Trophoblast cell (in vitro differentiated cells and primary cell): ENCODE measurements around the gene SYF2.

Source experiments
- DNase-seq, 2 donors: peaks; one replicate each; pipeline ENCODE4 v3.0.0-alpha.2; 2016
- H2AFZ ChIP-seq: 2 replicates; pipeline ENCODE4 v1.6.1; 2013; ENCODE audit warnings: low read length, moderate library complexity, mild to moderate bottlenecking; ENCODE audit not compliant: insufficient read depth, poor library complexity
- H2AK5ac ChIP-seq: 2 replicates; pipeline ENCODE4 v1.6.1; 2013; ENCODE audit warnings: mild to moderate bottlenecking, low read length
- H2BK120ac ChIP-seq: 2 replicates; pipeline ENCODE4 v1.6.1; 2013; ENCODE audit warnings: low read length, mild to moderate bottlenecking, moderate library complexity; ENCODE audit not compliant: insufficient read depth, poor library complexity
- H2BK12ac ChIP-seq: 2 replicates; pipeline ENCODE4 v1.6.1; 2013; ENCODE audit warnings: mild to moderate bottlenecking, low read length, moderate library complexity
- H2BK5ac ChIP-seq: 2 replicates; pipeline ENCODE4 v1.6.1; 2013; ENCODE audit warnings: low read length, low read depth, moderate library complexity, mild to moderate bottlenecking; ENCODE audit not compliant: poor library complexity
- H3K14ac ChIP-seq: 2 replicates; pipeline ENCODE4 v1.6.1; 2013; ENCODE audit warnings: mild to moderate bottlenecking, low read length
- H3K18ac ChIP-seq: 2 replicates; pipeline ENCODE4 v1.6.1; 2013; ENCODE audit warnings: mild to moderate bottlenecking, low read length
- H3K23ac ChIP-seq: 2 replicates; pipeline ENCODE4 v1.6.1; 2013; ENCODE audit warnings: low read length
- H3K27ac ChIP-seq: 2 replicates; pipeline ENCODE4 v1.5.1; 2013; ENCODE audit warnings: low read depth, mild to moderate bottlenecking, inconsistent platforms, low read length, moderate library complexity
- H3K27me3 ChIP-seq: 2 replicates; pipeline ENCODE4 v1.6.1; 2013; ENCODE audit warnings: inconsistent platforms, mild to moderate bottlenecking, low read length, moderate library complexity; ENCODE audit not compliant: insufficient read depth
- H3K36me3 ChIP-seq, 2 experiments: 1 replicate in 1 of 2; 2 replicates in 1 of 2; pipeline ENCODE4 v1.6.1; 2013; ENCODE audit warnings: low read length in 2 of 2, mild to moderate bottlenecking in 2 of 2, moderate library complexity in 1 of 2; ENCODE audit not compliant: insufficient read depth in 2 of 2, control insufficient read depth in 1 of 2
- H3K4ac ChIP-seq: 2 replicates; pipeline ENCODE4 v1.6.1; 2013; ENCODE audit warnings: low read depth, mild to moderate bottlenecking, low read length, moderate library complexity
- H3K4me1 ChIP-seq, 2 experiments: 1 replicate in 1 of 2; 2 replicates in 1 of 2; pipeline ENCODE4 v1.6.1; 2013; ENCODE audit warnings: low read length in 2 of 2, mild to moderate bottlenecking in 2 of 2, moderate library complexity in 1 of 2; ENCODE audit not compliant: insufficient read depth in 2 of 2, control insufficient read depth in 1 of 2
- H3K4me2 ChIP-seq: 2 replicates; pipeline ENCODE4 v1.6.1; 2013; ENCODE audit warnings: inconsistent platforms, mild to moderate bottlenecking, low read length, moderate library complexity
- H3K4me3 ChIP-seq: 2 replicates; pipeline ENCODE4 v1.5.1; 2013; ENCODE audit warnings: mild to moderate bottlenecking, low read depth, low read length, inconsistent platforms
- H3K79me1 ChIP-seq: one replicate; pipeline ENCODE4 v1.6.1; 2013; ENCODE audit warnings: low read length
- H3K79me2 ChIP-seq: 2 replicates; pipeline ENCODE4 v1.6.1; 2013; ENCODE audit warnings: low read length, mild to moderate bottlenecking; ENCODE audit not compliant: control insufficient read depth, insufficient read depth, poor library complexity
- H3K9ac ChIP-seq: 2 replicates; pipeline ENCODE4 v1.6.1; 2013; ENCODE audit warnings: mild to moderate bottlenecking, low read length
- H3K9me3 ChIP-seq: 2 replicates; pipeline ENCODE4 v1.6.1; 2013; ENCODE audit warnings: low read depth, mild to moderate bottlenecking, control low read depth, inconsistent platforms, low read length; ENCODE audit not compliant: insufficient read depth
- H4K12ac ChIP-seq: 2 replicates; pipeline ENCODE4 v1.6.1; 2013; ENCODE audit warnings: low read depth, mild to moderate bottlenecking, low read length, moderate library complexity
- H4K8ac ChIP-seq: 2 replicates; pipeline ENCODE4 v1.6.1; 2013; ENCODE audit warnings: low read depth, mild to moderate bottlenecking, low read length, moderate library complexity
- H4K91ac ChIP-seq: one replicate; pipeline ENCODE4 v1.6.1; 2013; ENCODE audit warnings: low read depth, mild to moderate bottlenecking, low read length, moderate library complexity
- WGBS: extraction: QIAGEN DNeasy Blood & Tissue Kit; methylation state at CpG from one replicate; pipeline ENCODE4 v1.1.7; 2013; ENCODE audit warnings: missing lambda C conversion rate; ENCODE audit not compliant: insufficient read length, insufficient coverage; ENCODE audit errors: extremely low coverage; 5-methylcytosine and 5-hydroxymethylcytosine counted together

The SYF2 gene

DNA sequence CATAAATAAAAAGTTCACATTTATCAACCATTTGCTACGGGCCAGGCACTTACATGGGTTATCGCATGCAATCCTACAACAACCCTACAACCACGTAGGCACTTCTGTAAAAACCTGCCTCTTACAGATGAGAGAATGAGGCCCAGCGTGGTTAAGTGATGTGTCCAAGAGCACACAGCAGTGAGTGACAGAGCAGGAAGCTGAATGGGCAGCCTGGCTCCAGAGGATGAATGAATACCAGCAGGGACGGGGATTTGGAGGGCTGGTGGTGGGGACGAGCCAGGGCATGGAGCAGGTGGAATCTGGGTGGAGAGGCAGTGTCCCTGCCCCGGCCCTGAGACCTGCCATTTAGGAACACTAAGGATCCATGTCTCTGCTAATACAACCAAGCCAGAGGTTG lies 35.5 kb downstream of the SYF2 start:
- no peaks in the 10 kb centered on the region for H3K36me3 ChIP-seq
- H3K27ac ChIP-seq = no peak overlapping the region
- H2BK120ac ChIP-seq = no peak overlapping the region
- H2AK5ac ChIP-seq = no peak overlapping the region
- no peaks in the 10 kb centered on the region for H3K27me3 ChIP-seq
- H4K8ac ChIP-seq = no peak overlapping the region
- H2BK5ac ChIP-seq = no peak overlapping the region
- no peak for DNase-seq
- H3K4ac ChIP-seq = no peak overlapping the region
- H3K14ac ChIP-seq = no peak overlapping the region
- H3K4me2 ChIP-seq = no peak overlapping the region
- H3K23ac ChIP-seq = no peak overlapping the region
- no CpG with 5 or more reads among the region's 7 CpGs for WGBS
- H3K79me1 ChIP-seq = no peaks in the 10 kb centered on the region
- H4K12ac ChIP-seq = no peak overlapping the region
- H3K79me2 ChIP-seq = no peaks in the 10 kb centered on the region
- H4K91ac ChIP-seq = no peak overlapping the region
- H3K9ac ChIP-seq = no peak overlapping the region
- H2AFZ ChIP-seq = no peak overlapping the region
- no peak overlapping the region for H3K4me3 ChIP-seq
- H2BK12ac ChIP-seq = no peak overlapping the region
- no peaks in the 10 kb centered on the region for H3K4me1 ChIP-seq
- H3K9me3 ChIP-seq = peaks cover 2% of the 10 kb centered on the region
- no peak overlapping the region for H3K18ac ChIP-seq

DNA sequence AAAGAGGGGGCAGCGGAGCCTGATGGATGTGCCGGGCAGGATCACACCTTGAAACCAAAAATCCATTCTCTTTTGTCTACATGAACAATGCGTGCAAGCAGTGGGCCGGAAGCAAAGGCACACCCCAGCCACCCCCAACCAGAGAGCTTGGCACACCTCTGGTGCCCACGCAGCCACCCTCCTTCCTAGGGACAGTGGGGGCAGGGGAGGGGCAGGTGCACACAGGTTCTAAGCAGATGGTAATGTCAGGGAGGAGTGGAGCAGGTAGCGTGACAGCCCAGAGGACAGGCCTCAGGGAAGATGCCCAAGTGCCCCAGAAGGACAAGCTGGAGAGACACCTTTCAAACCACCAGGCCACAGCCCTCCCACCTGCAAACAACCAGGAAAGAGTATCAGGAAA lies 36.5 kb downstream of the SYF2 start:
- Histone ChIP-seq H2AK5ac (no peak overlapping the region), H2AFZ (no peak overlapping the region), H3K79me2 (no peaks in the 10 kb centered on the region), H3K36me3 (no peaks in the 10 kb centered on the region), H4K12ac (no peak overlapping the region), H2BK120ac (no peak overlapping the region), H4K8ac (no peak overlapping the region), H3K27ac (no peak overlapping the region), H3K4me2 (no peak overlapping the region), H3K4me1 (no peaks in the 10 kb centered on the region), H3K4ac (no peak overlapping the region), H3K9me3 (peaks cover 2% of the 10 kb centered on the region), H4K91ac (no peak overlapping the region), H2BK12ac (no peak overlapping the region), H3K79me1 (no peaks in the 10 kb centered on the region), H3K18ac (no peak overlapping the region), H3K9ac (no peak overlapping the region), H3K23ac (no peak overlapping the region), H3K14ac (no peak overlapping the region), H2BK5ac (no peak overlapping the region), H3K27me3 (no peaks in the 10 kb centered on the region), H3K4me3 (peak overlapping the region; percentile 23)
- DNase-seq = no peak
- no CpG with 5 or more reads among the region's 6 CpGs for WGBS

- Histone ChIP-seq H3K4ac (no peak overlapping the region), H3K14ac (no peak overlapping the region), H4K91ac (no peak overlapping the region), H3K27me3 (no peaks in the 10 kb centered on the region), H3K4me2 (no peak overlapping the region), H3K18ac (no peak overlapping the region), H3K27ac (no peak overlapping the region), H3K9ac (no peak overlapping the region), H3K79me1 (no peaks in the 10 kb centered on the region), H2BK12ac (no peak overlapping the region), H2AFZ (no peak overlapping the region), H2BK120ac (no peak overlapping the region), H2AK5ac (no peak overlapping the region), H3K36me3 (no peaks in the 10 kb centered on the region), H3K4me1 (no peaks in the 10 kb centered on the region), H3K79me2 (no peaks in the 10 kb centered on the region), H2BK5ac (no peak overlapping the region), H3K23ac (no peak overlapping the region), H4K12ac (no peak overlapping the region), H3K4me3 (no peak overlapping the region), H3K9me3 (peaks cover 2% of the 10 kb centered on the region), H4K8ac (no peak overlapping the region)
- WGBS = no CpG with 5 or more reads among the region's 17 CpGs
- DNase-seq = peak; percentile 15 to 21
Measured at GRCh38 chr1:25194572-25195020, 37.7 kb downstream of the SYF2 start.

DNA sequence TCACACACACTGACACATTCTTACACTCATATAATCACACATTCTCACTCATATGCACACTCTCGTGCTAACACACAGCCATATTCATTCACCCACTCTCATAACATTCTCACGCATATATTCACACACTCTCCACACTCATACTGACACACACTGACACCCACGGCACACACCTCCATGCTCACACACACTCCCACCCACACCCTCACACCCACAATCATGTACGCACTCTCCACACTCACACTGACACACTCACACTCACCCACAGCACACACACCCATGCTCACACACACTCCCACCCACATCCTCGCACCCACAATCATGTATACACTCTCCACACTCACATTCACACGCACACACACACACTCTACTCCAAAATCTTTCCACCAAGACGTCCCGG lies 38.2 kb downstream of the SYF2 start:
- Histone ChIP-seq H2AFZ (no peak overlapping the region), H2BK5ac (no peak overlapping the region), H3K4ac (no peak overlapping the region), H2BK12ac (no peak overlapping the region), H3K36me3 (no peaks in the 10 kb centered on the region), H4K8ac (no peak overlapping the region), H2BK120ac (no peak overlapping the region), H3K4me2 (no peak overlapping the region), H3K27me3 (no peaks in the 10 kb centered on the region), H3K9me3 (peaks cover 2% of the 10 kb centered on the region), H3K9ac (no peak overlapping the region), H4K91ac (no peak overlapping the region), H3K4me1 (no peaks in the 10 kb centered on the region), H3K79me1 (no peaks in the 10 kb centered on the region), H3K14ac (no peak overlapping the region), H2AK5ac (no peak overlapping the region), H3K4me3 (no peak overlapping the region), H3K18ac (no peak overlapping the region), H3K27ac (no peak overlapping the region), H4K12ac (no peak overlapping the region), H3K23ac (no peak overlapping the region), H3K79me2 (no peaks in the 10 kb centered on the region)
- 100% methylated on average over 7 of the region's 8 CpGs for WGBS
- no peak for DNase-seq
